A673 (cell line): ENCODE data around the gene ZNF350. TPM values are rescaled to one million over a fixed set of nuclear protein-coding genes. Genes with fewer than 3 reads are reported as not detected.
A peak's percentile ranks its signal among the peaks of the same experiment; 100 is the strongest.

Experiments used
- BruUV-seq: library from RNA; stranded (reverse); fragments of 400-500 nt; replicated peaks from 2 replicates; lab custom pipeline; 2021; lab: Mats Ljungman, UMichigan
- CTCF ChIA-PET: fragments of 300-600 bp; sonication (Branson Sonifier 250); formaldehyde crosslinking; loops from one replicate; lab custom pipeline; 2022; ENCODE audit warnings: antibody characterized with exemption; lab: Charles Lee
- POLR2A ChIA-PET: fragments of 300-600 bp; sonication (Branson Sonifier 250); formaldehyde crosslinking; loops from one replicate; lab custom pipeline; 2022; ENCODE audit warnings: antibody characterized with exemption; ENCODE audit not compliant: low non-redundant PET; lab: Charles Lee
- DNase-seq: peaks from one replicate; pipeline ENCODE4 v3.0.0-alpha.2; 2015; ENCODE audit warnings: low spot score
- H3K27ac ChIP-seq: fragments of 200-600 bp; sonication (generic); 2 replicates; pipeline ENCODE4 v1.5.1; 2016; ENCODE audit warnings: mixed run types, low read depth, mild to moderate bottlenecking, mixed read lengths, antibody characterized with exemption, low read length; ENCODE audit not compliant: poor library complexity, severe bottlenecking
- H3K27me3 ChIP-seq: fragments of 200-600 bp; sonication (generic); replicated peaks from 2 replicates; pipeline ENCODE4 v1.6.1; 2017; ENCODE audit warnings: mixed run types, low read depth, mild to moderate bottlenecking, mixed read lengths, antibody characterized with exemption, low read length; ENCODE audit not compliant: insufficient read depth, poor library complexity
- H3K36me3 ChIP-seq: fragments of 200-600 bp; sonication (generic); 2 replicates; pipeline ENCODE4 v1.6.1; 2016; ENCODE audit warnings: mixed run types, mild to moderate bottlenecking, mixed read lengths, antibody characterized with exemption, low read length; ENCODE audit not compliant: insufficient read depth, poor library complexity, severe bottlenecking
- H3K4me1 ChIP-seq: fragments of 200-600 bp; sonication (generic); 2 replicates; pipeline ENCODE4 v1.6.1; 2017; ENCODE audit warnings: mixed run types, mild to moderate bottlenecking, mixed read lengths, antibody characterized with exemption, low read length; ENCODE audit not compliant: insufficient read depth, poor library complexity, severe bottlenecking
- H3K4me3 ChIP-seq: fragments of 200-600 bp; sonication (generic); 2 replicates; pipeline ENCODE4 v1.5.1; 2016; ENCODE audit warnings: low read depth, mixed run types, mild to moderate bottlenecking, mixed read lengths, low read length; ENCODE audit not compliant: poor library complexity, severe bottlenecking
- H3K9me3 ChIP-seq: fragments of 200-600 bp; sonication (generic); 2 replicates; pipeline ENCODE4 v1.6.1; 2016; ENCODE audit warnings: mixed run types, low read depth, mild to moderate bottlenecking, mixed read lengths, antibody characterized with exemption, low read length; ENCODE audit not compliant: poor library complexity, severe bottlenecking
- CTCF ChIP-seq: fragments of 300-800, 200-600 bp; sonication (generic); conservative IDR thresholded peaks from 2 replicates; pipeline ENCODE4 v1.5.1; 2017; ENCODE audit warnings: low read depth, mild to moderate bottlenecking, antibody characterized with exemption, low read length, moderate library complexity, mixed read lengths
- EZH2 ChIP-seq: fragments of 200-600 bp; sonication (generic); IDR thresholded peaks from 2 replicates; pipeline ENCODE4 v1.6.1; 2017; ENCODE audit warnings: borderline replicate concordance, low read depth, mild to moderate bottlenecking, mixed read lengths, antibody characterized with exemption, low read length; ENCODE audit not compliant: poor library complexity, severe bottlenecking
- intact Hi-C: fragments of 100-400 bp; cut with micrococcal nuclease; formaldehyde crosslinking; loops from one replicate; pipeline ENCODE4 v1.10.0; 2022; ENCODE audit not compliant: unreplicated experiment
- total RNA-seq: library from RNA; stranded (reverse); gene quantifications from 2 replicates; pipeline ENCODE4 v1.2.3, GENCODE V29; 2021

ZNF350 gene
- total RNA-seq, 1 experiment from 2014 or later = 7.2 TPM

- H3K4me3 ChIP-seq = no peak overlapping the region
- CTCF ChIA-PET = no interaction called here
- peaks cover 66% of the 10 kb centered on the region for H3K9me3 ChIP-seq
- TF ChIP-seq CTCF (no peak), EZH2 (no peak)
- no peaks in the 10 kb centered on the region for H3K4me1 ChIP-seq
- peaks cover 95% of the 10 kb centered on the region for H3K36me3 ChIP-seq
- DNase-seq = no peak
- POLR2A ChIA-PET = no interaction called here
- no peaks in the 10 kb centered on the region for H3K27me3 ChIP-seq
- BruUV-seq = no TSS peak
- no peak overlapping the region for H3K27ac ChIP-seq
- intact Hi-C loops = no loop called here
These were observed 33.9 kb upstream of the ZNF350 start for GRCh38 chr19:52020506-52020905.

- POLR2A ChIA-PET = no interaction called here
- DNase-seq = no peak
- no peaks in the 10 kb centered on the region for H3K4me1 ChIP-seq
- TF ChIP-seq EZH2 (no peak), CTCF (no peak)
- intact Hi-C loops = no loop called here
- H3K36me3 ChIP-seq = peaks cover 26% of the 10 kb centered on the region
- no peak overlapping the region for H3K4me3 ChIP-seq
- CTCF ChIA-PET = no interaction called here
- peaks cover 26% of the 10 kb centered on the region for H3K9me3 ChIP-seq
- no peak overlapping the region for H3K27ac ChIP-seq
- no peaks in the 10 kb centered on the region for H3K27me3 ChIP-seq
- no TSS peak for BruUV-seq
These were observed 24.0 kb upstream of the ZNF350 start for GRCh38 chr19:52010674-52011073.

GRCh38 chr19:52007806-52008557 lies 21.3 kb upstream of the ZNF350 start, which contains the start of gene ZNF615:
TSS of gene ZNF615 (minus strand) at chr19:52008211. CDS start at chr19:52003711, 4,500 bp downstream.
- peak; percentile 91 for DNase-seq
- POLR2A ChIA-PET = no interaction called here
- CTCF ChIA-PET = interaction anchor here (0.5 kb wide), 1 partner anchor 649 kb away, joined by 3 read pairs; no protein-coding TSS in a partner anchor
- intact Hi-C loops = no loop called here
- Histone ChIP-seq H3K4me3 (peak within 1 kb of the TSS; percentile 69), H3K9me3 (peaks cover 29% of the 10 kb centered on the region), H3K36me3 (peaks cover 16% of the 10 kb centered on the region), H3K4me1 (no peaks in the 10 kb centered on the region), H3K27me3 (no peaks in the 10 kb centered on the region), H3K27ac (peak within 1 kb of the TSS; percentile 72)
- TF ChIP-seq EZH2 (no peak), CTCF (no peak)
- no TSS peak for BruUV-seq
